ENCODE measurements around the gene OGFOD3. TPM values are rescaled to one million over a fixed set of nuclear protein-coding genes. Genes with fewer than 3 reads are reported as not detected.

The OGFOD3 gene
- total RNA-seq, 1 donor from 2014 or later: 19.9 TPM

DNA sequence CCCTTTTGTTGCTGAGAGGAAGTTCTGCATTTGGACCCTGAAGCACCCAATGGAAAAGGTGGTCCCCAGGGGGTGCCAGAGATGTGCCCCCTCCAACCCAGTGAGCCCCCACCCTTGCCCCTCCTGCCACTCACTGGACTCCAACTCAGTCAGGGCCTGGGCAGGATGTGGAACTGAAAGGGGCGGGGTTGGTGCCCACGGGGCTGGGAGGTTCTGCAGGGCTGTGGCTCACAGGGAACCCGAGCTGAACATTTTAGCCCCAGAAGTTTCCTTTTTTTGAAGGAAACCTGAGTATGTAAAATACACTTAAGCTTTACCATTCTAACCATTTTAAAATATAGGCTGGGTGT lies 15.8 kb upstream of the OGFOD3 start:
- no peak for DNase-seq (ENCODE audit: low spot score)
- TF ChIP-seq, protein P1, sequence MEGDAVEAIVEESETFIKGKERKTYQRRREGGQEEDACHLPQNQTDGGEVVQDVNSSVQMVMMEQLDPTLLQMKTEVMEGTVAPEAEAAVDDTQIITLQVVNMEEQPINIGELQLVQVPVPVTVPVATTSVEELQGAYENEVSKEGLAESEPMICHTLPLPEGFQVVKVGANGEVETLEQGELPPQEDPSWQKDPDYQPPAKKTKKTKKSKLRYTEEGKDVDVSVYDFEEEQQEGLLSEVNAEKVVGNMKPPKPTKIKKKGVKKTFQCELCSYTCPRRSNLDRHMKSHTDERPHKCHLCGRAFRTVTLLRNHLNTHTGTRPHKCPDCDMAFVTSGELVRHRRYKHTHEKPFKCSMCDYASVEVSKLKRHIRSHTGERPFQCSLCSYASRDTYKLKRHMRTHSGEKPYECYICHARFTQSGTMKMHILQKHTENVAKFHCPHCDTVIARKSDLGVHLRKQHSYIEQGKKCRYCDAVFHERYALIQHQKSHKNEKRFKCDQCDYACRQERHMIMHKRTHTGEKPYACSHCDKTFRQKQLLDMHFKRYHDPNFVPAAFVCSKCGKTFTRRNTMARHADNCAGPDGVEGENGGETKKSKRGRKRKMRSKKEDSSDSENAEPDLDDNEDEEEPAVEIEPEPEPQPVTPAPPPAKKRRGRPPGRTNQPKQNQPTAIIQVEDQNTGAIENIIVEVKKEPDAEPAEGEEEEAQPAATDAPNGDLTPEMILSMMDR (IDR thresholded peaks at IDR 0.05): no peak
- Mint-ChIP-seq H3K4me3 (ENCODE audit: unreplicated experiment) (no peak overlapping the region), H3K27ac (ENCODE audit: unreplicated experiment) (no peak overlapping the region), H3K4me1 (ENCODE audit: low read depth) (peaks cover 3% of the 10 kb centered on the region), H3K36me3 (ENCODE audit: low read depth) (no peaks in the 10 kb centered on the region), H3K27me3 (ENCODE audit: low read depth) (no peaks in the 10 kb centered on the region), H3K9me3 (ENCODE audit: low read depth) (no peaks in the 10 kb centered on the region)

DNA sequence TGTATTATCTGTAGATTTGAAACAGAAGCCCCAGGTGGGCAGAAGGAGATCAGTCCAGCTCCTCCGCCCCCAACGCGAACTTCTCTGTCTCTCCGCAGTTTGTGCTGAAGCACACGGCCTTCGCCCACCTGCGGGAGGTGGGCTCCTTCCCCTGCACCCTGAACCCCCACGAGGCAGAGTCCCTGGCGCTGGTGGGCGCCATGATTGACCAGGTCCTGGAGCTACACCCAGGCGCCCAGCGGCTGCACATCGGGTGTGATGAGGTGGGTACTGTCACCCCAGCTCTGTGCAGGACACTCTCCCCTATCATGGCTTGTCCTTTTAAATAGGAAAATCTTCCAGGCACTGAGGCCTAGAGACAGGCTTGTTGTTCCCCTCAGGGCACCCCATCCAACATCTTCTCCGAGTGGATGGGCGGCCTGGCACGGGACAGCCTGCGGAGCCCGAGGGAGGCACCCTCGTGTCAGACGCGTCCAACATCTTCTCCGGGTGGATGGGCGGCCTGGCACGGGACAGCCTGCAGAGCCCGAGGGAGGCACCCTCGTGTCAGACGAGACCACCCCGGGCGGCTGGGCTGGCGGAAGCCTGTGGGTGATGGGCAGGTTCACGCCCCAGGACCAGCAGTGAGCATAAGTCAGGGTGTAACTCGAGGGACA lies 15.3 kb upstream of the OGFOD3 start:
- TF ChIP-seq, protein P1 (IDR thresholded peaks at IDR 0.05): no peak
- H3K9me3 Mint-ChIP-seq (ENCODE audit: low read depth): no peaks in the 10 kb centered on the region
- peaks cover 3% of the 10 kb centered on the region for H3K4me1 Mint-ChIP-seq (ENCODE audit: low read depth)
- no peak for DNase-seq (ENCODE audit: low spot score)
- H3K4me3 Mint-ChIP-seq (ENCODE audit: unreplicated experiment): no peak overlapping the region
- no peaks in the 10 kb centered on the region for H3K27me3 Mint-ChIP-seq (ENCODE audit: low read depth)
- no peaks in the 10 kb centered on the region for H3K36me3 Mint-ChIP-seq (ENCODE audit: low read depth)
- no peak overlapping the region for H3K27ac Mint-ChIP-seq (ENCODE audit: unreplicated experiment)

DNA sequence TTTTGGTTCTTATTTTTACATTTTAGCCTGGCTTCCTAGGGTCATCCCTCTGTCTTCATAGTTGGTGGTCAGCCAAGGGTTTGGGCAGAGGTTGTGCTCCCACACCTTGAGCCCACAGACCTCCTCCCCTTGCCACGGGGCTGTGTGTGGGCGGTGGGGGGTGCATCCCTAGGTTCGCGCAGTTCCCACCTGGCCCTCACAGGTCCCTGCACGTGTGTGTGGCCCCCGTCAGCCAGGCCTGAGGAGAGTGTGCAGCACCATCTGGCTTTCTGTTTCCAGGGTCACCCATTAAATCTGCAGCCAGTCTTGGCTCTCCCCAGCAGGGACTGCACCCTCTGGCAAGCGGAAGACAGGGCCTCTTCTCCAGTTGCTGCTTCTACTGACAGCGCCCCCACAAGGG lies 13.6 kb upstream of the OGFOD3 start:
- TF ChIP-seq, protein P1 (IDR thresholded peaks at IDR 0.05): no peak
- Mint-ChIP-seq H3K4me1 (ENCODE audit: low read depth) (peaks cover 3% of the 10 kb centered on the region), H3K27ac (ENCODE audit: unreplicated experiment) (no peak overlapping the region), H3K4me3 (ENCODE audit: unreplicated experiment) (no peak overlapping the region), H3K36me3 (ENCODE audit: low read depth) (no peaks in the 10 kb centered on the region), H3K27me3 (ENCODE audit: low read depth) (no peaks in the 10 kb centered on the region), H3K9me3 (ENCODE audit: low read depth) (no peaks in the 10 kb centered on the region)
- DNase-seq (ENCODE audit: low spot score): no peak

DNA sequence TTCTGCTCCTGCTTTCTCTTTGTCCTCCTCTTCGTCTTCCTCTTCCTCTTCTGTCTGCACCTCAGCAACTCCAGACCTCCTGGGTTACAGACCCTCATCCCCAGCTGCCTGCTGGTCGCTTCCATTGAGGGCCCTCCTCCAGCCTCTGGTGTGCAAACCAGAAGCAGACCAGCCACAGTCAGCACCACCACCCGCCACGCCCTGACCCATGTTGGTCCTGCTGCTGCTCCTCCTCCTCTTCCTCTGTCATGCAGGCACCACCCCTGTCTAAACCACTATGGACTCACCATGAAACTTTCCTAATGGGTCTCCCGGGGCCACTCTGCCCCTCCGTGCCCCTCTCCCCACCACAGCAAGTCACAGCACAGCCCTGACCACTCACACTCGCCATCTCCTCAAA lies 11.4 kb upstream of the OGFOD3 start:
- DNase-seq (ENCODE audit: low spot score): no peak
- Mint-ChIP-seq H3K27ac (ENCODE audit: unreplicated experiment) (no peak overlapping the region), H3K4me3 (ENCODE audit: unreplicated experiment) (no peak overlapping the region), H3K9me3 (ENCODE audit: low read depth) (no peaks in the 10 kb centered on the region), H3K27me3 (ENCODE audit: low read depth) (no peaks in the 10 kb centered on the region), H3K36me3 (ENCODE audit: low read depth) (no peaks in the 10 kb centered on the region), H3K4me1 (ENCODE audit: low read depth) (no peaks in the 10 kb centered on the region)
- TF ChIP-seq, protein P1 (IDR thresholded peaks at IDR 0.05): no peak

DNA sequence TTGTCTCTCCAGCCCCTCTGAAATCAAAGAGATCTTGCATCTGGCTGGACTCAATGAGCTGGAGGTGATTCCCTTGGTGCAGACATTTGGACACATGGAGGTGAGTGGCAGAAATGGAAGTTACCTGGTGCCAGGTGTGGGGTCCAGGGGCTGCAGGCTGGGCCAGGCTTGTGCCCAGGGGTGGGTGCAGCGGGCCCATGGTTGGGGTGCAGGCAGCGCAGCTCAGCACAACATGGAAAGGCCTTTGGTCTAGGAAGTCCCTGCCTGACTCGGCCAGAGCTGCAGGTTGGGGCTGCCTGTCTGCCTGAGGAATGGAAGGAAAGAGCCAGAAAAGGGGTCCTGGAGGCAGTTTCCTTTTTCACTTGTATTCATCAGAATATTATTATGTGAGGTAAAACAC lies 10.2 kb upstream of the OGFOD3 start:
- H3K27ac Mint-ChIP-seq (ENCODE audit: unreplicated experiment): no peak overlapping the region
- H3K27me3 Mint-ChIP-seq (ENCODE audit: low read depth): no peaks in the 10 kb centered on the region
- H3K9me3 Mint-ChIP-seq (ENCODE audit: low read depth): no peaks in the 10 kb centered on the region
- no peak for DNase-seq (ENCODE audit: low spot score)
- no peaks in the 10 kb centered on the region for H3K36me3 Mint-ChIP-seq (ENCODE audit: low read depth)
- no peak overlapping the region for H3K4me3 Mint-ChIP-seq (ENCODE audit: unreplicated experiment)
- TF ChIP-seq, protein P1 (IDR thresholded peaks at IDR 0.05): no peak
- H3K4me1 Mint-ChIP-seq (ENCODE audit: low read depth): no peaks in the 10 kb centered on the region
